Endothelial cell of umbilical vein (primary cell): ENCODE results near the gene SNAPC2. TPM values are rescaled to one million over a fixed set of nuclear protein-coding genes. Genes with fewer than 3 reads are reported as not detected.

Source experiments
- BruUV-seq: library from RNA; stranded (reverse); fragments of 400-500 nt; replicated peaks from 2 replicates; lab custom pipeline; 2021; lab: Mats Ljungman, UMichigan
- CTCF ChIA-PET: fragments of 300-600, 350-600 bp; sonication (Branson Sonifier 250); formaldehyde crosslinking; loops from one replicate; lab custom pipeline; 2021; ENCODE audit warnings: antibody characterized with exemption, inconsistent platforms; lab: Charles Lee
- POLR2A ChIA-PET: fragments of 300-600, 350-600 bp; sonication (Branson Sonifier 250); formaldehyde crosslinking; loops from one replicate; lab custom pipeline; 2021; ENCODE audit warnings: antibody characterized with exemption, inconsistent platforms; lab: Charles Lee
- DNase-seq: peaks from one replicate; pipeline ENCODE4 v3.0.0-alpha.2; 2011; ENCODE audit warnings: low read depth, low spot score
- FAIRE-seq: peaks from 2 replicates; lab custom pipeline; 2011; peaks lifted over from hg19 to GRCh38; lab: Jason Lieb, UNC
- H2AFZ ChIP-seq: 2 replicates; pipeline ENCODE4 v1.6.0; 2012; ENCODE audit warnings: low read depth, low read length, control low read depth, inconsistent platforms
- H3K27ac ChIP-seq: 2 replicates; pipeline ENCODE4 v1.5.1; 2011; ENCODE audit warnings: low read depth, mild to moderate bottlenecking, control low read depth, low read length, moderate library complexity; ENCODE audit not compliant: insufficient read depth
- H3K27me3 ChIP-seq, 2 experiments: 2 replicates each; pipeline versions ENCODE4 v1.6.0 to v1.6.1; 2011; ENCODE audit warnings: low read length in 2 of 2, mixed read lengths in 1 of 2; ENCODE audit not compliant: control insufficient read depth in 2 of 2, insufficient read depth in 2 of 2
- H3K36me3 ChIP-seq, 2 experiments: 2 replicates in 1 of 2; 3 replicates in 1 of 2; pipeline ENCODE4 v1.5.1; 2011; ENCODE audit warnings: low read length in 2 of 2, mild to moderate bottlenecking in 1 of 2, moderate library complexity in 1 of 2; ENCODE audit not compliant: control insufficient read depth in 2 of 2, insufficient read depth in 2 of 2; ENCODE audit errors: extremely low read depth in 1 of 2
- H3K4me1 ChIP-seq: 3 replicates; pipeline ENCODE4 v1.5.1; 2011; ENCODE audit warnings: mild to moderate bottlenecking, low read length; ENCODE audit not compliant: control insufficient read depth, insufficient read depth; ENCODE audit errors: extremely low read depth
- H3K4me2 ChIP-seq: 2 replicates; pipeline ENCODE4 v1.6.1; 2011; ENCODE audit warnings: low read length, control low read depth, mixed read lengths; ENCODE audit not compliant: insufficient read depth
- H3K4me3 ChIP-seq, 3 experiments: fragments of 200-600 bp in 1 of 3; sonication (generic), shearing (Covaris generic) in 1 of 3; replicated peaks in 1 of 3; 2 replicates each; pipeline ENCODE4 v1.5.1; 2011 to 2016; ENCODE audit warnings: control low read depth in 3 of 3, low read length in 3 of 3, mild to moderate bottlenecking in 2 of 3, inconsistent platforms in 1 of 3, low read depth in 1 of 3, moderate library complexity in 1 of 3; ENCODE audit not compliant: insufficient read depth in 1 of 3
- H3K79me2 ChIP-seq: 2 replicates; pipeline ENCODE4 v1.6.0; 2012; ENCODE audit warnings: low read length, inconsistent platforms; ENCODE audit not compliant: control insufficient read depth, insufficient read depth
- H3K9ac ChIP-seq: replicated peaks from 2 replicates; pipeline ENCODE3; 2011; ENCODE audit warnings: low read length, control low read depth; ENCODE audit not compliant: insufficient read depth; ENCODE audit errors: extremely low read depth
- H3K9me1 ChIP-seq: replicated peaks from 3 replicates; pipeline ENCODE4 v1.6.0; 2011; ENCODE audit warnings: mild to moderate bottlenecking, low read length; ENCODE audit not compliant: control insufficient read depth, insufficient read depth; ENCODE audit errors: extremely low read depth
- H3K9me3 ChIP-seq: replicated peaks from 2 replicates; pipeline ENCODE4 v1.5.1; 2012; ENCODE audit warnings: low read length, inconsistent platforms; ENCODE audit not compliant: control insufficient read depth, insufficient read depth
- H4K20me1 ChIP-seq: replicated peaks from 2 replicates; pipeline ENCODE3; 2011; ENCODE audit warnings: mild to moderate bottlenecking, low read length; ENCODE audit not compliant: control insufficient read depth, insufficient read depth; ENCODE audit errors: extremely low read depth
- CTCF ChIP-seq, 2 donors: IDR thresholded peaks; 1 replicate in 1 of 2; 2 replicates in 1 of 2; pipeline ENCODE4 v1.5.1; 2011; ENCODE audit warnings: low read length in 2 of 2, mild to moderate bottlenecking in 2 of 2, moderate library complexity in 2 of 2, control low read depth in 1 of 2, inconsistent platforms in 1 of 2, low read depth in 1 of 2; ENCODE audit not compliant: insufficient read depth in 1 of 2; ENCODE audit errors: extremely low read depth in 1 of 2
- EZH2 ChIP-seq: IDR thresholded peaks from 2 replicates; pipeline ENCODE4 v1.6.1; 2012; ENCODE audit warnings: borderline replicate concordance, low read depth, mild to moderate bottlenecking, moderate library complexity, low read length, inconsistent platforms; ENCODE audit not compliant: severe bottlenecking
- FOS ChIP-seq: IDR thresholded peaks from 2 replicates; pipeline ENCODE4 v1.6.1; 2011; ENCODE audit warnings: mild to moderate bottlenecking, low read length, moderate library complexity, borderline replicate concordance; ENCODE audit not compliant: insufficient read depth
- GATA2 ChIP-seq: IDR thresholded peaks from 2 replicates; pipeline ENCODE4 v1.7.0; 2011; ENCODE audit warnings: low read depth, mild to moderate bottlenecking, moderate library complexity, mixed read lengths, low read length; ENCODE audit not compliant: insufficient read length, insufficient read depth
- JUN ChIP-seq: IDR thresholded peaks from 2 replicates; pipeline ENCODE4 v1.6.1; 2011; ENCODE audit warnings: borderline replicate concordance, low read depth; ENCODE audit not compliant: insufficient read length, insufficient read depth
- MAX ChIP-seq: IDR thresholded peaks from 2 replicates; pipeline ENCODE4 v1.6.1; 2011; ENCODE audit not compliant: insufficient read depth, insufficient read length
- MYC ChIP-seq: IDR thresholded peaks from one replicate; pipeline ENCODE4 v1.6.1; 2011; ENCODE audit warnings: mild to moderate bottlenecking, low read depth, low read length
- POLR2A ChIP-seq: IDR thresholded peaks from 2 replicates; pipeline ENCODE4 v1.6.1; 2012; ENCODE audit warnings: low read depth, mild to moderate bottlenecking, control low read depth, low read length
- POLR2AphosphoS5 ChIP-seq: IDR thresholded peaks from 2 replicates; pipeline ENCODE4 v1.6.1; 2012; ENCODE audit warnings: low read depth, mild to moderate bottlenecking, control low read depth, low read length, moderate library complexity; ENCODE audit not compliant: insufficient read depth
- dilution Hi-C: fragments of 300-500 bp; cut with MboI; formaldehyde crosslinking; loops from one replicate; pipeline ENCODE4 v1.15.0; 2019; ENCODE audit warnings: low sequenced_read_pairs; ENCODE audit not compliant: extremely low pct_ligation_motif_present
- intact Hi-C: fragments of 100-400 bp; cut with micrococcal nuclease; formaldehyde crosslinking; loops from one replicate; pipeline ENCODE4 v1.10.0; 2022
- polyA plus RNA-seq, 4 experiments: library from polyadenylated mRNA; depleted of rRNA in 3 of 4; stranded (reverse) in 3 of 4; unstranded in 1 of 4; fragments of >200 nt; gene quantifications; 2 replicates each; pipeline versions ENCODE4 v1.2.1 to v1.2.3, GENCODE V29; 2011 to 2012; ENCODE audit warnings: missing spikeins in 1 of 4
- total RNA-seq: library from RNA; stranded (reverse); gene quantifications from 2 replicates; pipeline ENCODE4 v1.2.3, GENCODE V29; 2021

The SNAPC2 gene
- total and polyA plus RNA-seq, 2 donors (not counting 3 experiments of a cell fraction or from before 2014, with no cell fraction given) = 23.7 to 25.8 TPM

- Histone ChIP-seq H3K27me3 (no peaks in the 10 kb centered on the region), H3K9me3 (no peaks in the 10 kb centered on the region), H3K9me1 (no peaks in the 10 kb centered on the region), H3K27ac (no peak overlapping the region), H3K36me3 (no peaks in the 10 kb centered on the region), H3K4me1 (no peaks in the 10 kb centered on the region), H3K4me3 (no peak overlapping the region), H3K79me2 (no peaks in the 10 kb centered on the region), H3K4me2 (no peak overlapping the region), H2AFZ (no peak overlapping the region), H4K20me1 (no peaks in the 10 kb centered on the region), H3K9ac (no peak overlapping the region)
- CTCF ChIA-PET = no interaction called here
- dilution Hi-C loops (no loop called here), intact Hi-C loops (no loop called here)
- TF ChIP-seq EZH2 (no peak), CTCF (IDR thresholded peaks at IDR 0.05; ENCODE audit: extremely low read depth in 1 of 2, insufficient read depth in 1 of 2, low read depth in 1 of 2, low read length in 2 of 2) (no peak), POLR2AphosphoS5 (no peak), FOS (no peak), MYC (no peak), MAX (no peak), GATA2 (no peak), POLR2A (no peak), JUN (no peak)
- POLR2A ChIA-PET = interaction anchor here (0.6 kb wide), 1 partner anchor 307 kb away, joined by 6 read pairs; no protein-coding TSS in a partner anchor
- DNase-seq = no peak
- no peak for FAIRE-seq
- BruUV-seq = no TSS peak
Measured at GRCh38 chr19:7894612-7895309, 25.4 kb upstream of the SNAPC2 start.
